Measurements from ENCODE around the gene GABBR2.

- TF ChIP-seq CTCF (conservative IDR thresholded peaks at IDR 0.05) (no peak), ZFX (IDR thresholded peaks at IDR 0.05) (no peak)
Observed at GRCh38 chr9:98558575-98558974, 150.2 kb downstream of the GABBR2 start.
